GM21529 (cell line): ENCODE measurements around the gene FAT1.

Source experiments
- ATAC-seq: cut with Tn5 transposase; IDR thresholded peaks from one replicate; pipeline ENCODE4 v1.9.1; 2021; ENCODE audit not compliant: unreplicated experiment

The FAT1 gene

GRCh38 chr4:186658657-186659056, 65.0 kb downstream of the FAT1 start:
- no peak for ATAC-seq

- no peak for ATAC-seq
These were observed 65.9 kb downstream of the FAT1 start for GRCh38 chr4:186657764-186658163.

GRCh38 chr4:186653969-186654368, 69.7 kb downstream of the FAT1 start:
- ATAC-seq, result no peak

GRCh38 chr4:186651624-186652023, 72.0 kb downstream of the FAT1 start:
- no peak for ATAC-seq

- ATAC-seq, result no peak
These were observed 72.5 kb downstream of the FAT1 start for GRCh38 chr4:186651181-186651603.

GRCh38 chr4:186650401-186651180, 73.1 kb downstream of the FAT1 start:
- no peak for ATAC-seq

GRCh38 chr4:186647821-186648220, 75.8 kb downstream of the FAT1 start:
- no peak for ATAC-seq

- no peak for ATAC-seq
These were observed 78.9 kb downstream of the FAT1 start for GRCh38 chr4:186644737-186645261.

- ATAC-seq, result no peak
These were observed 79.4 kb downstream of the FAT1 start for GRCh38 chr4:186644311-186644638.

GRCh38 chr4:186643501-186644310, 80.0 kb downstream of the FAT1 start:
- no peak for ATAC-seq

GRCh38 chr4:186642998-186643397, 80.7 kb downstream of the FAT1 start:
- ATAC-seq, result no peak

GRCh38 chr4:186642530-186642929, 81.1 kb downstream of the FAT1 start:
- ATAC-seq, result no peak

- ATAC-seq, result no peak
These were observed 89.0 kb downstream of the FAT1 start for GRCh38 chr4:186634591-186635128.

- ATAC-seq, result no peak
These were observed 89.8 kb downstream of the FAT1 start for GRCh38 chr4:186633844-186634243.

GRCh38 chr4:186630128-186630527, 93.5 kb downstream of the FAT1 start:
- no peak for ATAC-seq

- no peak for ATAC-seq
These were observed 95.5 kb downstream of the FAT1 start for GRCh38 chr4:186628058-186628711.

- ATAC-seq, result no peak
These were observed 96.3 kb downstream of the FAT1 start for GRCh38 chr4:186627226-186627865.

- ATAC-seq, result no peak
These were observed 98.7 kb downstream of the FAT1 start for GRCh38 chr4:186624951-186625350.

- no peak for ATAC-seq
These were observed 100.1 kb downstream of the FAT1 start for GRCh38 chr4:186623546-186623945.

GRCh38 chr4:186622788-186623464, 100.7 kb downstream of the FAT1 start:
- ATAC-seq, result no peak
